Aorta (tissue), 5 donors: ENCODE measurements around the gene HCN2. TPM values are rescaled to one million over a fixed set of nuclear protein-coding genes. Genes with fewer than 3 reads are reported as not detected.

ENCODE experiments used
- ATAC-seq: fragments of 200-7000 bp; cut with Tn5 transposase; one replicate; pipeline ENCODE4 v1.9.1; 2022; ENCODE audit warnings: moderate library complexity; ENCODE audit not compliant: low FRiP score
- DNase-seq, 2 donors: peaks; one replicate each; pipeline ENCODE4 v3.0.0-alpha.2; 2020
- H3K27ac ChIP-seq, 2 donors: one replicate each; pipeline ENCODE4 v1.5.1; 2013; ENCODE audit warnings: low read length in 2 of 2, mild to moderate bottlenecking in 2 of 2, moderate library complexity in 2 of 2, control low read depth in 1 of 2, inconsistent platforms in 1 of 2, low read depth in 1 of 2
- H3K27me3 ChIP-seq, 2 donors: one replicate each; pipeline ENCODE4 v1.6.1; 2013; ENCODE audit warnings: control low read depth in 1 of 2, low read length in 1 of 2, mild to moderate bottlenecking in 1 of 2, moderate library complexity in 1 of 2; ENCODE audit not compliant: insufficient read depth in 2 of 2, control insufficient read depth in 1 of 2
- H3K36me3 ChIP-seq, 2 donors: one replicate each; pipeline ENCODE4 v1.6.1; 2013; ENCODE audit warnings: control low read depth in 1 of 2, low read length in 1 of 2, mild to moderate bottlenecking in 1 of 2; ENCODE audit not compliant: insufficient read depth in 2 of 2, control insufficient read depth in 1 of 2
- H3K4me1 ChIP-seq, 2 donors: one replicate each; pipeline ENCODE4 v1.6.1; 2013; ENCODE audit warnings: low read length in 2 of 2, control low read depth in 1 of 2, mild to moderate bottlenecking in 1 of 2, moderate library complexity in 1 of 2; ENCODE audit not compliant: insufficient read depth in 2 of 2, control insufficient read depth in 1 of 2
- H3K4me3 ChIP-seq, 2 donors: one replicate each; pipeline ENCODE4 v1.5.1; 2013; ENCODE audit warnings: low read length in 2 of 2, control low read depth in 1 of 2, mild to moderate bottlenecking in 1 of 2
- H3K9me3 ChIP-seq: one replicate; pipeline ENCODE4 v1.6.1; 2013; ENCODE audit warnings: mild to moderate bottlenecking, low read length; ENCODE audit not compliant: control insufficient read depth
- whole genome bisulfite sequencing, 2 donors: extraction: QIAGEN DNeasy Blood & Tissue Kit; methylation state at CpG; one replicate each; pipeline ENCODE4 v1.1.7; 2013; 5-methylcytosine and 5-hydroxymethylcytosine counted together
- intact Hi-C, 2 donors: fragments of 100-400 bp; cut with DNase I; formaldehyde crosslinking; loops; one replicate each; pipeline versions ENCODE4 v1.14.2 to v1.15.0; 2022
- polyA plus RNA-seq, 2 donors: library from polyadenylated mRNA; stranded (reverse); fragments of 200-250 nt; gene quantifications; one replicate each; pipeline ENCODE4 v1.2.3, GENCODE V29; 2013
- total RNA-seq, 2 donors: library from RNA; stranded (reverse); fragmentation: NEBNext Ultra II Directional; extraction: Animal tissue kit (Norgen Biotek cat#: 25700); gene quantifications; one replicate each; pipeline ENCODE4 v1.2.1, GENCODE V29; 2021
- donor health status: healthy with polysubstance abuse.
- donor health status: Bipolar disorder and iron deficiency.
- donor health status: DM: no; HTN: no; CAD: no.
- donor health status: DM: no; HTN: no; CAD: no.
- donor health status: DM: yes; HTN: yes; CAD: no.

The HCN2 gene
- total and polyA plus RNA-seq, 4 donors, result 0.08 to 0.30 (median 0.16) TPM

GRCh38 chr19:611481-611868 is 21.8 kb downstream of the HCN2 start:
- ATAC-seq (no peak), DNase-seq (no peak)
- H3K4me3 ChIP-seq, result no peak overlapping the region
- H3K27ac ChIP-seq, result no peak overlapping the region
- 60 to 68% methylated on average over 13 of the region's 13 CpGs for WGBS, 2 donors
- no peaks in the 10 kb centered on the region for H3K4me1 ChIP-seq
- no peaks in the 10 kb centered on the region for H3K27me3 ChIP-seq
- no peaks in the 10 kb centered on the region for H3K9me3 ChIP-seq
- intact Hi-C loops, result no loop called here
- H3K36me3 ChIP-seq, result no peaks in the 10 kb centered on the region

- Histone ChIP-seq H3K9me3 (no peaks in the 10 kb centered on the region), H3K27me3 (no peaks in the 10 kb centered on the region), H3K4me1 (no peaks in the 10 kb centered on the region), H3K27ac (no peak overlapping the region), H3K4me3 (no peak overlapping the region), H3K36me3 (no peaks in the 10 kb centered on the region)
- WGBS, 2 donors, result 85 to 90% methylated on average over 33 of the region's 33 CpGs
- ATAC-seq, result no peak
- no peak for DNase-seq
- intact Hi-C loops, result no loop called here
Observed at GRCh38 chr19:612941-613340, 23.3 kb downstream of the HCN2 start.

GRCh38 chr19:613732-614567 is 24.3 kb downstream of the HCN2 start:
- no peak for DNase-seq
- WGBS, 2 donors, result 82% methylated on average over 54 of the region's 54 CpGs
- no peak overlapping the region for H3K27ac ChIP-seq

GRCh38 chr19:615619-616018 is 25.9 kb downstream of the HCN2 start:
- WGBS, 2 donors, result 31 to 33% methylated on average over 26 to 33 of the region's 33 CpGs
- ATAC-seq, result no peak

More at GRCh38 chr19:613732-614567, 24.3 kb downstream of the HCN2 start:
- ATAC-seq, result no peak
- Histone ChIP-seq H3K4me3 (no peak overlapping the region), H3K36me3 (no peaks in the 10 kb centered on the region), H3K9me3 (no peaks in the 10 kb centered on the region), H3K4me1 (no peaks in the 10 kb centered on the region), H3K27me3 (no peaks in the 10 kb centered on the region)
- intact Hi-C loops, result no loop called here

GRCh38 chr19:616062-616700 is 26.5 kb downstream of the HCN2 start:
- DNase-seq (no peak), ATAC-seq (no peak)
- intact Hi-C loops, result no loop called here
- 6 to 8% methylated on average over 45 to 97 of the region's 97 CpGs for WGBS, 2 donors
- no peak overlapping the region for H3K4me3 ChIP-seq
- no peaks in the 10 kb centered on the region for H3K4me1 ChIP-seq
- no peaks in the 10 kb centered on the region for H3K9me3 ChIP-seq
- peaks cover 0 to 5% of the 10 kb centered on the region in 2 donors for H3K36me3 ChIP-seq
- no peaks in the 10 kb centered on the region for H3K27me3 ChIP-seq
- no peak overlapping the region for H3K27ac ChIP-seq

More at GRCh38 chr19:615619-616018, 25.9 kb downstream of the HCN2 start:
- no peak overlapping the region for H3K4me3 ChIP-seq
- no peaks in the 10 kb centered on the region for H3K9me3 ChIP-seq
- no peak overlapping the region for H3K27ac ChIP-seq
- H3K4me1 ChIP-seq, result no peaks in the 10 kb centered on the region
- H3K36me3 ChIP-seq, result peaks cover 0 to 5% of the 10 kb centered on the region in 2 donors
- intact Hi-C loops, result no loop called here
- H3K27me3 ChIP-seq, result no peaks in the 10 kb centered on the region
- DNase-seq, result no peak

GRCh38 chr19:616747-617526 is 27.3 kb downstream of the HCN2 start:
- intact Hi-C loops, result no loop called here

GRCh38 chr19:617551-618246 is 28.0 kb downstream of the HCN2 start:
- Histone ChIP-seq H3K4me3 (no peak overlapping the region), H3K27me3 (no peaks in the 10 kb centered on the region), H3K36me3 (peaks cover 0 to 5% of the 10 kb centered on the region in 2 donors), H3K4me1 (no peaks in the 10 kb centered on the region), H3K27ac (no peak overlapping the region), H3K9me3 (no peaks in the 10 kb centered on the region)
- ATAC-seq, result no peak
- no peak for DNase-seq
- intact Hi-C loops, result no loop called here
- 92% methylated on average over 27 to 29 of the region's 29 CpGs for WGBS, 2 donors

More at GRCh38 chr19:616747-617526, 27.3 kb downstream of the HCN2 start:
- Histone ChIP-seq H3K27ac (no peak overlapping the region), H3K9me3 (no peaks in the 10 kb centered on the region), H3K27me3 (no peaks in the 10 kb centered on the region), H3K36me3 (peaks cover 0 to 5% of the 10 kb centered on the region in 2 donors), H3K4me3 (no peak overlapping the region), H3K4me1 (no peaks in the 10 kb centered on the region)
- no peak for ATAC-seq
- DNase-seq, result no peak
- WGBS, 2 donors, result 89 to 90% methylated on average over 57 to 58 of the region's 58 CpGs

- H3K36me3 ChIP-seq, result peaks cover 0 to 8% of the 10 kb centered on the region in 2 donors
- intact Hi-C loops, result no loop called here
- H3K4me3 ChIP-seq, result no peak overlapping the region
- no peaks in the 10 kb centered on the region for H3K27me3 ChIP-seq
- ATAC-seq, result no peak
- no peaks in the 10 kb centered on the region for H3K9me3 ChIP-seq
- DNase-seq, result no peak
- H3K4me1 ChIP-seq, result no peaks in the 10 kb centered on the region
- 93 to 94% methylated on average over 19 of the region's 19 CpGs for WGBS, 2 donors
- no peak overlapping the region for H3K27ac ChIP-seq
Observed at GRCh38 chr19:618247-618619, 28.6 kb downstream of the HCN2 start.
